NCI-H146 treated with DMSO at 0.1 percent for 48 hours (cell line): ENCODE data around the gene TM2D1.
"Not testable (repeated sequence)": the region's sequence is repeated elsewhere in the genome, so short reads cannot be mapped to it uniquely, and the experiment has no call there.

Experiments used
- DNase-seq: peaks from one replicate; lab custom pipeline; 2025; ENCODE audit not compliant: unreplicated experiment; lab: John Stamatoyannopoulos, UW

TM2D1 gene

DNA sequence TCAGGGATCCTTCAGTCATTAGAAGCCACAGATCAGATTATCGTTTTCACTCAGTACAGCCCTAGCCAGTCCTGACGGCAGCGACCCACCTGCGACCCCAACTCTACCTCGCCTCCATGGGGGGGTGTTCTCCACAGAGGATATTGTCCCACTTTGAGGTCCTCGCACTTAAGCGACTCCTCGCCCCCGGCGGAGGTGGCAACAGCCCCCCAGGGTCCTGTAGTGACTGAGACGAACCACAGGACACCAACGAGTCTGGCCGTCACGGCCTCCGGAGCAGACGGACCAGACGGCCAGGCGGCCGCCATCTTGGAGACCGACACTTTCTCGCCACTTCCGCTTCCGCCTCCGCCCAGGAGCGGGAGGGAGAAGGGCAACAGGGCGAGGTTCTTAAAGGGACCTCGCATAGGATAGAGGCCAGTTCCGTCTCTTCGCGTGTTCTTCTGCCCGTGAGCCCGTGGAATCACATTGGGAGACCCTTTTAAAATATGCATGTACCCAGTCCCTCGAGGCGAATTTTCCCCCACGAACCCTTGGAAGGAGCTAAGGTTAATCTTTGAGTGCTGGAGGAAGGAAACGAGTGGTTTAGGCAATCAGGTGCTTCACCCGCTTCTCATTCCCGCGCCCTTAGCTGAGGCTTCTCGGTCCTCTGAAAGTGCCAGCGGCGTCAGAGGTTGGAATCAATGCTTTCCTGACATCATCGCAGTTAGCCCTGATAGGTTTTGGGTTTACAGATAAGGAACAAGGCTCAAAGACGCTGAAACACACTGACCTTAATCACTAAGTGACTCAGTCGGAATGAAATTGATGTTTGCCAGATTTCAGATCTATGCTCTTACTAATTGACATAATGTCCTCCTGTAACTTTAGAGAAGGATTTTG is at the start of gene TM2D1:
TSS of gene TM2D1 (minus strand) at position 329 of the 882 bp plus-strand sequence. CDS start at position 308, 21 bp downstream.
- peak; percentile 88 for DNase-seq

DNA sequence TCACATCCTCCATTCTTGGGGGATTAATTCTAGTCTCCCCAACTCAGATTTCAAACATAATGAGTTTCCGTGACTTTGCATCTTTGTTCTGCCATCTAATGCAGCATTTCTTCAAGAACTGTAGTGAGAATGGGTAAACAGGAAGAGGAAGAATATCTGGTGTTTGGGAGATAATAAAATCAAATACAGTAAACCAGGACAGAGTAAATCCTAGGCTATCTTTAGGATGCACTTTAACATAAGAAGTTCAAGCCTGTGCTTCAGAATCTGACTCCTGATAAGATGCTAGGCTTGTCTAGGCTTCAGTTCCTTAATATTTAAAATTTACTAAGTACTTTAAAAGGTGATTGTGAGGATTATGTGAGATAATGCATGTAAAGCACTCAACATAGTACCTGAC is 45.2 kb upstream of the TM2D1 start:
- no peak for DNase-seq

DNA sequence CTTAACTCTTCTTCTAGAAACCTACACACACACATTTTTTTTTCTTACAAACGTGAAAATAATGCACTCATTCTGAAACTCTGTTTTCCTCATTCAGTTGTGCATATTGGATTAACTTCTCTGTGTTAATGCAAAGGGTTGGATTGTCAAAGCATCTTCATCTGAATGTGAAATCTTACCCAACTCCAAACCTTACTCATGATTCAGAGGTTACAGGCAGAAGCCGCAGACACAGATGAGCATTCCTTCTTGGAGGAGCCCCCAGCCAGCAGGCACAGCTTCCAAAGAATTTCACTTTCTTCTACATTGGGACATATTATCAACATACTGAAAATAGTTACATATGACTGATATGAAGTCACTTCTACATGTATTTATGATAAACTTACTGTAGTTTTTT is 33.0 kb upstream of the TM2D1 start:
- DNase-seq: no peak

GRCh38 chr1:61756773-61757172 is 31.8 kb upstream of the TM2D1 start:
- DNase-seq: no peak

GRCh38 chr1:61754545-61754944 is 29.6 kb upstream of the TM2D1 start:
- DNase-seq: peak; percentile 7

DNA sequence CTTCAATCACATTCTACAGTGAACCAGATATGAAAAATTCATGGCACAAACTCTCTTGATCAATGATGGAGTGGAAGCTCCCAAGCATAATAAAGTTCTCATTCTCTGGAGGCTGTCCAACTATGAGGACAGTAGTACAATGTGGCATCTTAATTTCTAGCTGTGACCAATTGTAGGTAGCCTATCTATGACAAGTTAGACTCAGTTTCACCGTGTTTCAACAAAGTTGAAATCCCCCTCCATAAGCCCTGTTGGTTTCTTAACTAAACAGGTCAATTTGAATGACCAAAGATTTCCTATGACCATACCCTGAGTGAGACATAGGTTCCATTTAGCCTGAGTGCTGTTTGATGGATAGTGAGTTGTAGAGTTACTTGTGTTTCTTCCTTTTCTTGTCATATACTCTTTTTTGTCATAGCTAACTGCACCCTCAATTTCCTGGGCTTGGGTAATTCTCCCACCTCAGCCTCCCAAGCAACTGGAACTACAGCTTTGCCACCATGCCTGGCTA is 29.1 kb upstream of the TM2D1 start:
- no peak for DNase-seq

DNA sequence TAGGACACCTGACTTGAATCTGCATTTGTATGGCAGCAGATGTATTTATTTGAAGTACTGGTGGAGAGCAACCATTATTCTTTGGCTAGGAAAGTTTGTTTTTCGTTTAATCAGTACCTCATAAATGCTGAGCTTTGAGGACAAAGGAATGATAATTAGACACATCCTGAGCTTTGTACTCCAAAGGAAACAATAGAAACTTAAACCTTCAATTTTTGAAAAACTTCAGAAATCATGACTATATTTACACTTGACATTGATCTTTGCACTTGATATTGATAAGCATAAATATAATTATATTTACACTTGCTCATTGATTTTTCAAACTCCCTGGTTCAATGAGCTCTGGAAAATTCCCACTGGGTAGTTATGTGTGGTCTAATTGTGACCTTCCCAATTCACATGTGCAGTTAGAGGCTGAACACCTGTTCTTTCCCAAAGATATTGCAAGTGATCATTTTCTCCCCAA is 28.0 kb upstream of the TM2D1 start:
- DNase-seq: peak; percentile 90

DNA sequence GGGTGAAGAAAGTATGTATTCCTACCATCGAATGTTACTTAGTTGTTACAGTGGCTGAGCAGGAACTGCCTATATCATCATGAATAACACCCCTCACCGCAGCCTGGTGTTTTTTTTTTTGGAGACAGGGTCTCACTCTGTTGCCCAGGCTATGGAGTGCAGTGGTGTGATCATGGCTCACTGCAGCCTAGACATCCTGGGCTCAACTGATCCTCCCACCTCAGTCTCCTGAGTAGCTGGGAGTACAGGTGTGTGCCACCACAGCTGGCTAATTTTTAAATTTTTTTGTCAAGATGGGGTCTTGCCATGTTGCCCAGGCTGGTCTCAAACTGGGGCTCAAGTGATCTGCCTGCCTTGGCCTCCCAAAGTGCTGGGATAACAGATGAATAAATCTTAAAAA is 24.6 kb upstream of the TM2D1 start:
- no peak for DNase-seq

- no peak for DNase-seq
These were observed 23.6 kb upstream of the TM2D1 start for GRCh38 chr1:61748566-61748965.

DNA sequence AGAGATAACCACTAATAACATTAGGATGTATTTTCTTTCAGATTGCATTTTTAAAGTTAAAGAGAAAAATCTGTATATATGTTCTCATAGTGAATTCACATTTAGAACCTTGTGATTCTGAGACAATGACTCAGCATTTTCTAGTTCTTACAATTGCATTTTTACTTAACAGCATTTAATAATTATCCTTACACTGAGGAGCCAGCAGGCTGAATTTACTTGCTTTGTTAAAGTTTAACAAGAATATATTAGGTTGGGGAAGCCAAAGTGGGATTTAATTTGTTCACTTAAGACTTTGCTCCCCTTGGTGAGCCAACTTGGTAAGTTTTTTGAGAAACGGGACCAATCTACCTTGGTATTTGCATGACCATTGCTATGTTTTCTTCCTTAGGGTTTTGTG is 21.9 kb upstream of the TM2D1 start:
- no peak for DNase-seq

GRCh38 chr1:61743716-61744580 is 19.0 kb upstream of the TM2D1 start:
- DNase-seq: no peak

GRCh38 chr1:61743431-61743705 is 18.4 kb upstream of the TM2D1 start:
- no peak for DNase-seq

DNA sequence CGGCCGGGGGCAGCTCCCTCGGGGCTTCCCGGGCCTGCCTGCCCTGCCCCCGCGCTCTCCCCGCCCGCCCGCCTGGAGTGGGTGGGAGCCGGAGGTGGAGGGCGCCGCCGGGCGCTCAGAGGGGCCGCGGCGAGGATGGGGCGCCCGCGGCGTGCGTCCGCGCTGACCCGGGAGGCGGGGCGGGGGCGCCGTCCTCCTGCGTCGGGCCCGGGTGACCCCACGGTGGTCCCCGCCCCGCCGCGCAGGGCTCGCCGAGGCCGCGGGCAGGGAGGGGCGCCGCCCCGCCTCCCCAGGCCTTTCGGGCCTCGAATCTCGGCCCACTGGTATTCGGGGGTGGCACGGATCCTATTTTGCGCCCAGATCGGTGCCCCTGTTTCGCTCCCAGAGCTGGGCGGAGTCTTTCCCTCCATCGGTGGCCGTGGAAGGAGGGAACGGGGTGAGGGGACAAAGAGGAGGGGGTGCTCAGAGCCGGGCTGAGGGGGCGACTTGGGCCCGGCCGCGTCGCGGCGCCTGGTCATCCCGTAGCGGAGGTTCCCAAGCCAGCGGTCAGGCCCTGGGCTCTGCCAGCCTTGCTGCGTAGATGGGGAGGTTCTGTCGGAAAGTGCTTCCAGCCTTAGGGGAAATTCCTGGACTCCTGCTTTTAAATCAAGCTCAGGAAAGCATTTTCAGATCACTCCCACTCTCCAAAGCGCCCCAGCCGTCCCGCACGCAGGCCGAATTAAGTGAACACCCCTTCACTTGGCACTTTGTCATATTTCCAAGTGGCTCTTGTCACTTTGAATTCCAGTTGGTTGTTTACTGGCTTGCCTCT is 17.9 kb upstream of the TM2D1 start:
- peak; percentile 40 for DNase-seq

DNA sequence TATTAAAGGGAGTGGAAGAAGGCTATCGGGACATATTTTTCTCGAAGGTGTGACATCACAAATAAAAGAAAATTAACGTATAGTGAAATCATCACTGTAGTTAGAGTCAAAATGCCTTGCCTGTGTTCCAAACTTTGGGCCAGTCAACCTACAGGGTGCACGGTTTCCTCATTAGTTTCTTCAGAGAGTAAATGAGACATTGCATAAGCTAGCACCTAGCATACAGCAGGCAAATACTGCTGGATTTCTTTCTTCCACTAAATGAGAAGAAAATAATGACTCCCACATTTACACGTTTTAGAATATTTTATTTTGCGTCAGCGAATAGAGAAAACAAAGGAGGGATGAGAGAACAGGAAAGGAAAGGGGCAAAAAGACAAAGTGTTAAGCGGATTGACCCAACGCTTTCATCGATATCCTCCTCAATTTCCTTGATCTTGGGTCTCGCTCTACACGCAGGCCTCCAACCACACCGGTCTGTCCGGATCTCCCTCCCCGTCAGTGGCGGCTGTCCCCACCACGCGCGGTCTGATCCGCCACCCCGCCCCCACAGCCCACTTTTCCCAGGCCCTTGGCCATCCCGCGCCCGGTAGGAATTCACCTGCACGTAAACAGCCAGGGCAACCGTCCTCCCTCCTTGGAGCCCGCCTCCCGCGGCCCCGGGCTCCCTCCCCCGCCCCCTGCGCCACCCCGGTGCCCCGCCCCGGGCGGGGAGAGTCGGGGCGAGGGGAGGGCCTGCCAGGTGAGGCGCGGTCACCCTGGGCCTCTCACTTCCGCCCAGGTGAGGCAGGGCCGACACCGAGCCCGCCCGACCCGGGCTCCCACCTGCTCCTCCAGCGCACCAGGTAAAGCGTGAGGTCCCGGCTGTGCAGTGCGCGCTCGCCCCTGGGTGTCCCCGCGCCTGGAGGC is 17.0 kb upstream of the TM2D1 start, which contains the start of gene PATJ:
TSS of gene PATJ (plus strand) at position 770 of the 909 bp plus-strand sequence. CDS start 20,413 bp downstream, outside the sequence.
- DNase-seq: peak; percentile 74

DNA sequence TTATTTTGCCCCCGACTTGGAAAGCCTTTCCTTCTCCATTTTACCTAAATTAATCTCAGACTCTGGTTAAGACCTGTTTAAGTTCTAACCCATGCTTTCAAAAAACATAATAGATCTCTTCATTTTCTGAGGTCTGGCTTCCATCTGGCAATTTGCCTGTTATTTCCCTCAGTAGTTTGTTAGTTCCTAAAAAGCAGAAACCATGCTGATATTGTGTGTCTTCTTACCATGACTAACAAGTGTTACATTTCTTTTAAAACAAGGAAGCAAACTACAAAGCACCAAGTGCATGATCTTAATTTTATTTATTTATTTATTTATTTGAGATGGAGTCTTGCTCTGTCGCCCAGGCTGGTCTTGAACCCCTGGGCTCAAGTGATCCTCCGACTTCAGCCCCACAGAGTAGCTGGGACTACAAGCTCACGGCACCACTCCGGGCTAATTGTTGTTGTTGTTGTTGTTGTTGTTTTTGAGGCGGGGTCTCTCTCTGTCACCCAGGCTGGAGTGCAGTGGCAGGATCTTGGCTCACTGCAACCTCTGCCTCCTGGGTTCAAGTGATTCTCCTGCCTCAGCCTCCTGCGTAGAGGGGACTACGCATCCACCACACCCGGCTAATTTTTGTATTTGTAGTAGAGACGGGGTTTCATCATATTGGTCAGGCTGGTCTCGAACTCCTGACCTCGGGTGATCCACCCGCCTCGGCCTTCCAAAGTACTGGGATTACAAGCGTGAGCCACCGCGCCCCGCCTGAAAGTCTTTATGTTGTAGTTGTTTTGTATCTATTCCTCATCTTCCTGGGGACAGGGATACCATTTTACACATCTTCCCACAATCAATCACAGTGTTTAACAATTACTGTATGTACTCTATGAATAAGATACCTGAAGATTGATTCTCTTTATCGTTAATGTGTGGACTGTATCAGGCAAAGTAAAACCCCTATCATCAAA is 16.1 kb upstream of the TM2D1 start:
- DNase-seq: peak; percentile 53

- no peak for DNase-seq
These were observed 7.8 kb upstream of the TM2D1 start for GRCh38 chr1:61732726-61733125.

GRCh38 chr1:61730679-61731078 is 5.7 kb upstream of the TM2D1 start:
- not testable (repeated sequence) for DNase-seq

DNA sequence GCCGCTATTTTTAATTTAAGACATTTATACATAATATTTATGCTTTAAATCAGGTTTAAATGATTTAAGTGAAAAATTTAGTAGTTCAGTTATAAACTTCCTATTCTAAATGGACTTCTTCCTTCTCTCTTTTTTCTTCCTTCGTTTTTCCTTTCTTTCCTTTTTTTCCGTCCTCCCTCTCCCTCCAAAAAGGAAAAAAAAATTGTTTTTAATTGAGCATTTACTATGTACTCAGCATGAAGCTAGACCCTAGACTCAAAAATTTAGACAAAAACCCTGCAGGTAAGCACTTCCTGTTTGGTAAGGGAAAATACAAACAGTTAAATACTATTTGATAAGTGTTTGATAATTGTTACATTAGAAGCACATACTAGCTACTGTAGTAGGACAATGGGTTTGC is 2.6 kb upstream of the TM2D1 start:
- DNase-seq: no peak

- no peak for DNase-seq
These were observed 482 bp downstream of the TM2D1 start for GRCh38 chr1:61724506-61724812.
